IMR-90 (cell line): Measurements from ENCODE around the gene ZNF524. TPM values are rescaled to one million over a fixed set of nuclear protein-coding genes. Genes with fewer than 3 reads are reported as not detected.

Experiments
- ATAC-seq: fragments of 200-7000 bp; cut with Tn5 transposase; 2 replicates; pipeline ENCODE4 v1.9.1; 2020; ENCODE audit warnings: low read depth, mild to moderate bottlenecking, moderate library complexity
- BruUV-seq: library from RNA; stranded (reverse); fragments of 400-500 nt; replicated peaks from 2 replicates; lab custom pipeline; 2021; lab: Mats Ljungman, UMichigan
- CTCF ChIA-PET: fragments of 300-600 bp; formaldehyde crosslinking; extraction: SDS; loops from one replicate; lab custom pipeline; 2021; ENCODE audit warnings: antibody characterized with exemption; lab: Yijun Ruan, JAX
- POLR2A ChIA-PET: fragments of 300-600 bp; sonication (Branson Sonifier 250); formaldehyde crosslinking; loops from one replicate; lab custom pipeline; 2022; ENCODE audit warnings: antibody characterized with exemption; ENCODE audit not compliant: unreplicated experiment; lab: Charles Lee
- DNase-seq: peaks from one replicate; pipeline ENCODE4 v3.0.0; 2013
- H2AFZ ChIP-seq: replicated peaks from 2 replicates; pipeline ENCODE3; 2013; ENCODE audit warnings: low read length, mild to moderate bottlenecking; ENCODE audit not compliant: poor library complexity
- H2AK5ac ChIP-seq: 2 replicates; pipeline ENCODE4 v1.6.1; 2013; ENCODE audit warnings: low read depth, low read length, inconsistent platforms
- H2AK9ac ChIP-seq: replicated peaks from 2 replicates; pipeline ENCODE3; 2013; ENCODE audit warnings: mild to moderate bottlenecking, low read depth, low read length, moderate library complexity; ENCODE audit not compliant: poor library complexity
- H2BK120ac ChIP-seq: 2 replicates; pipeline ENCODE4 v1.6.1; 2013; ENCODE audit warnings: low read depth, low read length, inconsistent platforms
- H2BK15ac ChIP-seq: 3 replicates; pipeline ENCODE4 v1.6.1; 2013; ENCODE audit warnings: low read depth, low read length, inconsistent platforms
- H2BK20ac ChIP-seq: 2 replicates; pipeline ENCODE4 v1.6.1; 2013; ENCODE audit warnings: low read depth, mild to moderate bottlenecking, inconsistent platforms, low read length, moderate library complexity
- H2BK5ac ChIP-seq: 2 replicates; pipeline ENCODE4 v1.6.1; 2013; ENCODE audit warnings: mild to moderate bottlenecking, low read depth, low read length, inconsistent platforms; ENCODE audit not compliant: poor library complexity, severe bottlenecking
- H3K14ac ChIP-seq: replicated peaks from 2 replicates; pipeline ENCODE4 v1.6.1; 2013; ENCODE audit warnings: low read depth, low read length, inconsistent platforms
- H3K18ac ChIP-seq: 2 replicates; pipeline ENCODE4 v1.6.1; 2013; ENCODE audit warnings: low read depth, low read length, control low read depth
- H3K23ac ChIP-seq: 2 replicates; pipeline ENCODE4 v1.6.1; 2013; ENCODE audit warnings: low read depth, low read length, inconsistent platforms
- H3K27ac ChIP-seq: 2 replicates; pipeline ENCODE4 v1.5.1; 2013; ENCODE audit warnings: mild to moderate bottlenecking, control low read depth, low read length; ENCODE audit not compliant: insufficient read depth
- H3K27me3 ChIP-seq: 2 replicates; pipeline ENCODE4 v1.6.1; 2013; ENCODE audit warnings: low read length; ENCODE audit not compliant: control insufficient read depth, insufficient read depth
- H3K36me3 ChIP-seq: 2 replicates; pipeline ENCODE4 v1.6.1; 2013; ENCODE audit warnings: low read length, mixed read lengths; ENCODE audit not compliant: control insufficient read depth, insufficient read depth
- H3K4ac ChIP-seq: 2 replicates; pipeline ENCODE4 v1.6.1; 2013; ENCODE audit warnings: low read depth, low read length, inconsistent platforms
- H3K4me1 ChIP-seq: 2 replicates; pipeline ENCODE4 v1.6.1; 2013; ENCODE audit warnings: low read length, mixed read lengths; ENCODE audit not compliant: control insufficient read depth, insufficient read depth
- H3K4me2 ChIP-seq: 2 replicates; pipeline ENCODE4 v1.6.1; 2013; ENCODE audit warnings: low read depth, mild to moderate bottlenecking, control low read depth, low read length, moderate library complexity
- H3K4me3 ChIP-seq: 2 replicates; pipeline ENCODE4 v1.5.1; 2013; ENCODE audit warnings: low read depth, mild to moderate bottlenecking, control low read depth, low read length, moderate library complexity; ENCODE audit not compliant: insufficient read depth
- H3K56ac ChIP-seq: 2 replicates; pipeline ENCODE4 v1.6.1; 2013; ENCODE audit warnings: low read length, inconsistent platforms; ENCODE audit not compliant: insufficient read depth; ENCODE audit errors: extremely low read depth
- H3K79me1 ChIP-seq, 2 experiments: 2 replicates each; pipeline ENCODE4 v1.6.1; 2013; ENCODE audit warnings: low read length in 2 of 2, inconsistent platforms in 1 of 2, low read depth in 1 of 2
- H3K9ac ChIP-seq: 2 replicates; pipeline ENCODE4 v1.6.1; 2013; ENCODE audit warnings: low read depth, low read length, control low read depth
- H3K9me1 ChIP-seq: 2 replicates; pipeline ENCODE4 v1.6.1; 2013; ENCODE audit warnings: low read length, inconsistent platforms; ENCODE audit not compliant: insufficient read depth
- H3K9me3 ChIP-seq: 2 replicates; pipeline ENCODE4 v1.6.1; 2013; ENCODE audit warnings: low read length; ENCODE audit not compliant: control insufficient read depth, insufficient read depth
- H4K20me1 ChIP-seq: 2 replicates; pipeline ENCODE4 v1.6.1; 2013; ENCODE audit warnings: low read length, inconsistent platforms; ENCODE audit not compliant: insufficient read depth
- H4K5ac ChIP-seq: 2 replicates; pipeline ENCODE4 v1.6.1; 2013; ENCODE audit warnings: mild to moderate bottlenecking, low read depth, low read length, control low read depth
- H4K8ac ChIP-seq, 2 experiments: 2 replicates each; pipeline ENCODE4 v1.6.1; 2013; ENCODE audit warnings: low read depth in 2 of 2, low read length in 2 of 2, control low read depth in 1 of 2, inconsistent platforms in 1 of 2
- H4K91ac ChIP-seq: 2 replicates; pipeline ENCODE4 v1.6.1; 2013; ENCODE audit warnings: low read depth, low read length, inconsistent platforms; ENCODE audit not compliant: insufficient read depth
- BHLHE40 ChIP-seq: fragments of 150-350 bp; IDR thresholded peaks from 2 replicates; pipeline ENCODE4 v1.6.1; 2016; ENCODE audit warnings: mild to moderate bottlenecking, low read depth, low read length
- CEBPB ChIP-seq: IDR thresholded peaks from 2 replicates; pipeline ENCODE4 v1.6.1; 2012; ENCODE audit warnings: low read depth, low read length, improper control_type of control experiment
- CHD1 ChIP-seq: IDR thresholded peaks from 2 replicates; pipeline ENCODE4 v1.6.1; 2012; ENCODE audit warnings: low read depth, low read length, improper control_type of control experiment
- FOS ChIP-seq: fragments of 150-350 bp; IDR thresholded peaks from 2 replicates; pipeline ENCODE4 v1.6.1; 2016; ENCODE audit warnings: low read depth, low read length
- MAFK ChIP-seq: IDR thresholded peaks from 2 replicates; pipeline ENCODE4 v1.6.1; 2012; ENCODE audit warnings: low read depth, low read length, improper control_type of control experiment
- MAZ ChIP-seq: IDR thresholded peaks from 2 replicates; pipeline ENCODE4 v1.6.1; 2012; ENCODE audit warnings: low read depth, mild to moderate bottlenecking, low read length, improper control_type of control experiment, moderate library complexity, borderline replicate concordance
- MXI1 ChIP-seq: IDR thresholded peaks from 2 replicates; pipeline ENCODE4 v1.6.1; 2012; ENCODE audit warnings: low read depth, mild to moderate bottlenecking, low read length, moderate library complexity, borderline replicate concordance
- NFE2L2 ChIP-seq: fragments of 150-350 bp; IDR thresholded peaks from 2 replicates; pipeline ENCODE4 v1.6.1; 2016; ENCODE audit warnings: low read depth, mild to moderate bottlenecking, low read length
- POLR2A ChIP-seq: IDR thresholded peaks from 2 replicates; pipeline ENCODE4 v1.6.1; 2012; ENCODE audit warnings: mild to moderate bottlenecking, low read depth, low read length
- RAD21 ChIP-seq: IDR thresholded peaks from 2 replicates; pipeline ENCODE4 v1.6.1; 2012; ENCODE audit warnings: low read length, improper control_type of control experiment
- RCOR1 ChIP-seq: IDR thresholded peaks from 2 replicates; pipeline ENCODE4 v1.6.1; 2012; ENCODE audit warnings: mild to moderate bottlenecking, low read length, improper control_type of control experiment; ENCODE audit not compliant: insufficient replicate concordance
- RFX5 ChIP-seq: IDR thresholded peaks from 2 replicates; pipeline ENCODE4 v1.8.0; 2012; ENCODE audit warnings: low read depth, mild to moderate bottlenecking, low read length, moderate library complexity
- SMC3 ChIP-seq: fragments of 150-350 bp; IDR thresholded peaks from 2 replicates; pipeline ENCODE4 v1.6.1; 2016; ENCODE audit warnings: low read depth, mild to moderate bottlenecking, antibody characterized with exemption, low read length, moderate library complexity
- WGBS, 2 experiments: methylation state at CpG; one replicate each; pipeline versions ENCODE4 v1.1.5 to v1.1.7; 2013; ENCODE audit warnings: missing lambda C conversion rate in 2 of 2; ENCODE audit not compliant: insufficient read length in 1 of 2; ENCODE audit errors: extremely low coverage in 2 of 2; 5-methylcytosine and 5-hydroxymethylcytosine counted together
- dilution Hi-C: fragments of 300-500 bp; cut with HindIII; formaldehyde crosslinking; loops from one replicate; pipeline ENCODE4 v1.14.3; 2018; ENCODE audit warnings: low sequenced_read_pairs; ENCODE audit not compliant: unreplicated experiment
- in situ Hi-C: fragments of 300-500 bp; cut with MboI; formaldehyde crosslinking; loops from 3 replicates; pipeline ENCODE4 v1.14.3; 2019; ENCODE audit warnings: low sequenced_read_pairs, inconsistent platforms, mixed read lengths
- intact Hi-C: fragments of 100-400 bp; cut with micrococcal nuclease; formaldehyde crosslinking; loops from 2 replicates; pipeline ENCODE4 v1.10.0; 2022
- polyA plus RNA-seq, 3 experiments: library from polyadenylated mRNA; depleted of rRNA; stranded (reverse); fragments of >200 nt; gene quantifications; 2 replicates each; pipeline ENCODE4 v1.2.3, GENCODE V29; 2012; ENCODE audit warnings: low replicate concordance in 1 of 3
- total RNA-seq: library from RNA; depleted of rRNA; stranded (reverse); fragments of >200 nt; gene quantifications from 2 replicates; pipeline ENCODE4 v1.2.3, GENCODE V29; 2012
- TF ChIP-seq, protein P1 (sequence below): fragments of 150-350 bp; IDR thresholded peaks from 2 replicates; pipeline ENCODE4 v1.6.1; 2016; ENCODE audit warnings: low read depth, mild to moderate bottlenecking, low read length, moderate library complexity, borderline replicate concordance
- TF ChIP-seq, protein P2 (sequence below): fragments of 150-350 bp; IDR thresholded peaks from 2 replicates; pipeline ENCODE4 v1.6.1; 2017; ENCODE audit warnings: mild to moderate bottlenecking, antibody characterized with exemption, low read length, low read depth
- TF ChIP-seq, protein P3 (sequence below): conservative IDR thresholded peaks from 2 replicates; pipeline ENCODE4 v1.5.1; 2012; ENCODE audit warnings: mild to moderate bottlenecking, low read depth, low read length, improper control_type of control experiment

ZNF524 gene
- total and polyA plus RNA-seq, 2 of the 4 experiments (the other 2 are of a cell fraction): 2.3 to 6.6 TPM

DNA sequence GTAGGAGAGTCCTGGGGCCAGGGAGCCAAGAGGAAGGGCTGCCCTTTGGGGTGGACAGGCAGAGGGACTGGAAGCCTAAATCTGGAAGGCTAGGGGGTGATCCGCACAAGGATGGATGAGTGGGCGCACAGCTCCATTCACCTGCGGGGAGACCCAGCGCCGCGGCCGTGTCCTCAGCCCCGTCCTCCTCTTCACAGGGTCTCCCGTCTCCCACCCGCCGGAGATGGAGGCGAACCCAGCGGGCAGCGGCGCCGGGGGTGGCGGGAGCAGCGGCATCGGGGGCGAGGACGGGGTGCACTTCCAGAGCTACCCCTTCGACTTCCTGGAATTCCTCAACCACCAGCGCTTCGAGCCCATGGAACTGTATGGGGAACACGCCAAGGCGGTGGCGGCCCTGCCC lies 13.3 kb downstream of the ZNF524 start:
- Histone ChIP-seq H3K18ac (no peak overlapping the region), H3K9ac (no peak overlapping the region), H2AK5ac (no peak overlapping the region), H3K4me2 (no peak overlapping the region), H3K23ac (no peak overlapping the region), H3K4me3 (no peak overlapping the region), H3K4me1 (peaks cover under 1% of the 10 kb centered on the region; the same call in 1 of the 2 replicates), H4K91ac (no peak overlapping the region), H2BK5ac (no peak overlapping the region), H3K36me3 (peaks cover 48% of the 10 kb centered on the region), H4K8ac (no peak overlapping the region), H3K27me3 (no peaks in the 10 kb centered on the region), H3K4ac (no peak overlapping the region), H4K5ac (no peak overlapping the region), H2BK20ac (no peak overlapping the region), H2AFZ (no peak overlapping the region), H2BK15ac (no peak overlapping the region), H4K20me1 (peaks cover 25% of the 10 kb centered on the region), H3K79me1 (peaks cover 37 to 59% of the 10 kb centered on the region in 2 experiments), H3K27ac (no peak overlapping the region), H3K56ac (no peak overlapping the region), H2BK120ac (no peak overlapping the region), H2AK9ac (no peak overlapping the region), H3K9me3 (peaks cover 5% of the 10 kb centered on the region; the same call in 1 of the 2 replicates), H3K9me1 (peaks cover 9% of the 10 kb centered on the region), H3K14ac (no peak overlapping the region)
- WGBS, 2 experiments: 96% methylated on average over 10 of the region's 27 CpGs; no CpG with 5 or more reads in 1 of the 2 experiments
- no TSS peak for BruUV-seq
- ChIA-PET CTCF (no interaction called here), POLR2A (no interaction called here)
- intact Hi-C loops: no loop called here
- dilution Hi-C loops: no loop called here
- no peak for TF ChIP-seq CHD1
- no peak for TF ChIP-seq RAD21
- TF ChIP-seq MXI1: no peak
- TF ChIP-seq SMC3: no peak
- TF ChIP-seq, protein P1, sequence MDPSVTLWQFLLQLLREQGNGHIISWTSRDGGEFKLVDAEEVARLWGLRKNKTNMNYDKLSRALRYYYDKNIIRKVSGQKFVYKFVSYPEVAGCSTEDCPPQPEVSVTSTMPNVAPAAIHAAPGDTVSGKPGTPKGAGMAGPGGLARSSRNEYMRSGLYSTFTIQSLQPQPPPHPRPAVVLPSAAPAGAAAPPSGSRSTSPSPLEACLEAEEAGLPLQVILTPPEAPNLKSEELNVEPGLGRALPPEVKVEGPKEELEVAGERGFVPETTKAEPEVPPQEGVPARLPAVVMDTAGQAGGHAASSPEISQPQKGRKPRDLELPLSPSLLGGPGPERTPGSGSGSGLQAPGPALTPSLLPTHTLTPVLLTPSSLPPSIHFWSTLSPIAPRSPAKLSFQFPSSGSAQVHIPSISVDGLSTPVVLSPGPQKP: no peak
- TF ChIP-seq, protein P2, sequence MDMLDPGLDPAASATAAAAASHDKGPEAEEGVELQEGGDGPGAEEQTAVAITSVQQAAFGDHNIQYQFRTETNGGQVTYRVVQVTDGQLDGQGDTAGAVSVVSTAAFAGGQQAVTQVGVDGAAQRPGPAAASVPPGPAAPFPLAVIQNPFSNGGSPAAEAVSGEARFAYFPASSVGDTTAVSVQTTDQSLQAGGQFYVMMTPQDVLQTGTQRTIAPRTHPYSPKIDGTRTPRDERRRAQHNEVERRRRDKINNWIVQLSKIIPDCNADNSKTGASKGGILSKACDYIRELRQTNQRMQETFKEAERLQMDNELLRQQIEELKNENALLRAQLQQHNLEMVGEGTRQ: no peak
- no peak for TF ChIP-seq FOS
- TF ChIP-seq NFE2L2: no peak
- TF ChIP-seq, protein P3, sequence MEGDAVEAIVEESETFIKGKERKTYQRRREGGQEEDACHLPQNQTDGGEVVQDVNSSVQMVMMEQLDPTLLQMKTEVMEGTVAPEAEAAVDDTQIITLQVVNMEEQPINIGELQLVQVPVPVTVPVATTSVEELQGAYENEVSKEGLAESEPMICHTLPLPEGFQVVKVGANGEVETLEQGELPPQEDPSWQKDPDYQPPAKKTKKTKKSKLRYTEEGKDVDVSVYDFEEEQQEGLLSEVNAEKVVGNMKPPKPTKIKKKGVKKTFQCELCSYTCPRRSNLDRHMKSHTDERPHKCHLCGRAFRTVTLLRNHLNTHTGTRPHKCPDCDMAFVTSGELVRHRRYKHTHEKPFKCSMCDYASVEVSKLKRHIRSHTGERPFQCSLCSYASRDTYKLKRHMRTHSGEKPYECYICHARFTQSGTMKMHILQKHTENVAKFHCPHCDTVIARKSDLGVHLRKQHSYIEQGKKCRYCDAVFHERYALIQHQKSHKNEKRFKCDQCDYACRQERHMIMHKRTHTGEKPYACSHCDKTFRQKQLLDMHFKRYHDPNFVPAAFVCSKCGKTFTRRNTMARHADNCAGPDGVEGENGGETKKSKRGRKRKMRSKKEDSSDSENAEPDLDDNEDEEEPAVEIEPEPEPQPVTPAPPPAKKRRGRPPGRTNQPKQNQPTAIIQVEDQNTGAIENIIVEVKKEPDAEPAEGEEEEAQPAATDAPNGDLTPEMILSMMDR: no peak
- no peak for TF ChIP-seq MAFK
- no peak for TF ChIP-seq MAZ
- no peak for TF ChIP-seq BHLHE40
- no peak for TF ChIP-seq RCOR1
- no peak for TF ChIP-seq CEBPB
- no peak for TF ChIP-seq RFX5
- TF ChIP-seq POLR2A: no peak
- ATAC-seq (no peak), DNase-seq (no peak)
- in situ Hi-C loops: no loop called here
